ENCODE results near the gene CCDC188. TPM values are rescaled to one million over a fixed set of nuclear protein-coding genes. Genes with fewer than 3 reads are reported as not detected.

Gene CCDC188
- total and polyA plus RNA-seq, 2 of the 13 experiments (the other 11 are each of a cell fraction or from before 2014, with no cell fraction given): not detected

GRCh38 chr22:20117633-20118299, 33.1 kb downstream of the CCDC188 start (continued):
- TF ChIP-seq ZNF589 (CRISPR knock-in tag; conservative IDR thresholded peaks at IDR 0.05) (no peak), ZNF691 (CRISPR knock-in tag; IDR thresholded peaks at IDR 0.05; ENCODE audit: borderline replicate concordance, low read depth) (no peak), ZNF569 (CRISPR knock-in tag; IDR thresholded peaks at IDR 0.05; ENCODE audit: borderline replicate concordance) (0 out of 2 replicates have a peak, but pooled peaks have one; percentile 1), SMAD1 (CRISPR knock-in tag; IDR thresholded peaks at IDR 0.05; ENCODE audit: borderline replicate concordance, low read depth) (no peak), RBFOX2 (IDR thresholded peaks at IDR 0.05; ENCODE audit: low read depth, low read length) (peak; percentile 43; the same call in 1 of the 2 replicates), ATF2 (CRISPR knock-in tag; IDR thresholded peaks at IDR 0.05) (0 out of 2 replicates have a peak, but pooled peaks have one; percentile 35), TMF1 (CRISPR knock-in tag; IDR thresholded peaks at IDR 0.05; ENCODE audit: low read depth) (0 out of 2 replicates have a peak, but pooled peaks have one; percentile 21), GFI1 (CRISPR knock-in tag; IDR thresholded peaks at IDR 0.05; ENCODE audit: borderline replicate concordance) (0 out of 2 replicates have a peak, but pooled peaks have one; percentile 42), SALL1 (CRISPR knock-in tag; IDR thresholded peaks at IDR 0.05) (no peak; the same call in 1 of the 2 replicates), ZNF576 (CRISPR knock-in tag; IDR thresholded peaks at IDR 0.05) (no peak), ARID2 (CRISPR knock-in tag; IDR thresholded peaks at IDR 0.05; ENCODE audit: borderline replicate concordance) (peak; percentile 4; the same call in 1 of the 2 replicates), ZNF7 (CRISPR knock-in tag; IDR thresholded peaks at IDR 0.05) (no peak), HMGXB4 (CRISPR knock-in tag; IDR thresholded peaks at IDR 0.05; ENCODE audit: borderline replicate concordance in 1 of 2, low read depth in 1 of 2) (no peak; a peak in 1 of 4 replicates), ZNF350 (CRISPR knock-in tag; IDR thresholded peaks at IDR 0.05; ENCODE audit: borderline replicate concordance, low read depth) (no peak), ZNF749 (CRISPR knock-in tag; IDR thresholded peaks at IDR 0.05; ENCODE audit: borderline replicate concordance) (no peak), ZBTB7A (CRISPR knock-in tag; IDR thresholded peaks at IDR 0.05) (peak; percentile 54; the same call in 1 of the 2 replicates), ZFP36 (IDR thresholded peaks at IDR 0.05; ENCODE audit: borderline replicate concordance, low read depth, low read length, partially characterized antibody) (no peak), FOXO4 (CRISPR knock-in tag; conservative IDR thresholded peaks at IDR 0.05) (0 out of 2 replicates have a peak, but pooled peaks have one; percentile 98), ZNF121 (CRISPR knock-in tag; IDR thresholded peaks at IDR 0.05) (0 out of 2 replicates have a peak, but pooled peaks have one; percentile 44)
